WTC11 (cell line): ENCODE results near the gene METTL6. TPM values are rescaled to one million over a fixed set of nuclear protein-coding genes. Genes with fewer than 3 reads are reported as not detected.

Experiments
- ATAC-seq: fragments of 200-7000 bp; cut with Tn5 transposase; 2 replicates; pipeline ENCODE4 v1.10.0; 2021; ENCODE audit warnings: mild to moderate bottlenecking, moderate library complexity
- CTCF ChIA-PET: fragments of 300-600 bp; sonication (Branson Sonifier 250); formaldehyde crosslinking; loops from one replicate; lab custom pipeline; 2021; ENCODE audit warnings: antibody characterized with exemption; lab: Charles Lee
- POLR2A ChIA-PET: fragments of 350-600 bp; sonication (Branson Sonifier 250); formaldehyde crosslinking; loops from one replicate; lab custom pipeline; 2021; ENCODE audit warnings: antibody characterized with exemption; lab: Charles Lee
- DNase-seq: peaks from one replicate; pipeline ENCODE4 v3.0.0; 2021; ENCODE audit warnings: low spot score
- H3K27ac Mint-ChIP-seq: 2 replicates; pipeline ENCODE4 v1.8.0; 2021; ENCODE audit warnings: mixed read lengths
- H3K27me3 Mint-ChIP-seq: 2 replicates; pipeline ENCODE4 v1.8.0; 2021; ENCODE audit warnings: low read depth, mild to moderate bottlenecking, moderate library complexity, mixed read lengths
- H3K36me3 Mint-ChIP-seq: 2 replicates; pipeline ENCODE4 v1.8.0; 2021; ENCODE audit warnings: mixed read lengths
- H3K4me1 Mint-ChIP-seq: 2 replicates; pipeline ENCODE4 v1.8.0; 2022; ENCODE audit warnings: mixed read lengths
- H3K4me3 Mint-ChIP-seq: 2 replicates; pipeline ENCODE4 v1.8.0; 2021; ENCODE audit warnings: mild to moderate bottlenecking, moderate library complexity, mixed read lengths
- H3K9me3 Mint-ChIP-seq: 2 replicates; pipeline ENCODE4 v1.8.0; 2021; ENCODE audit warnings: mixed read lengths
- AFF4 ChIP-seq: sonication (generic); formaldehyde crosslinking; IDR thresholded peaks from 2 replicates; pipeline ENCODE4 v1.8.1; 2023; ENCODE audit warnings: mild to moderate bottlenecking, missing genetic modification reagents, borderline replicate concordance
- ATF1 ChIP-seq: sonication (generic); formaldehyde crosslinking; IDR thresholded peaks from 2 replicates; pipeline ENCODE4 v1.8.1; 2023; ENCODE audit warnings: mild to moderate bottlenecking, moderate library complexity, missing genetic modification reagents
- E2F4 ChIP-seq: sonication (generic); formaldehyde crosslinking; IDR thresholded peaks from 2 replicates; pipeline ENCODE4 v1.8.1; 2022; ENCODE audit warnings: low read depth, mild to moderate bottlenecking, moderate library complexity, missing genetic modification reagents, borderline replicate concordance
- FOXP1 ChIP-seq: sonication (generic); formaldehyde crosslinking; IDR thresholded peaks from 2 replicates; pipeline ENCODE4 v1.8.0; 2022; ENCODE audit warnings: missing genetic modification reagents, mild to moderate bottlenecking, moderate library complexity, borderline replicate concordance
- FOXP4 ChIP-seq: sonication (generic); formaldehyde crosslinking; IDR thresholded peaks from 2 replicates; pipeline ENCODE4 v1.8.0; 2022; ENCODE audit warnings: mild to moderate bottlenecking, missing genetic modification reagents
- GABPB1 ChIP-seq: sonication (generic); formaldehyde crosslinking; IDR thresholded peaks from 2 replicates; pipeline ENCODE4 v1.8.1; 2023; ENCODE audit warnings: mild to moderate bottlenecking, missing genetic modification reagents
- GTF2I ChIP-seq: fragments of 250-450 bp; sonication (Bioruptor Pico); conservative IDR thresholded peaks from 2 replicates; pipeline ENCODE4 v1.4.0; 2021; ENCODE audit warnings: mild to moderate bottlenecking
- JAZF1 ChIP-seq: fragments of 250-450 bp; sonication (Bioruptor Pico); IDR thresholded peaks from 2 replicates; pipeline ENCODE4 v1.9.0; 2021; ENCODE audit warnings: moderate library complexity, mild to moderate bottlenecking, inconsistent platforms
- KAT7 ChIP-seq: sonication (generic); formaldehyde crosslinking; IDR thresholded peaks from 2 replicates; pipeline ENCODE4 v1.8.1; 2023; ENCODE audit warnings: missing genetic modification reagents, mild to moderate bottlenecking, borderline replicate concordance
- MXD4 ChIP-seq: fragments of 250-450 bp; sonication (Bioruptor Pico); IDR thresholded peaks from 2 replicates; pipeline ENCODE4 v1.8.0; 2021; ENCODE audit warnings: mild to moderate bottlenecking, moderate library complexity, borderline replicate concordance
- OVOL2 ChIP-seq: fragments of 250-450 bp; sonication (Bioruptor Pico); IDR thresholded peaks from 2 replicates; pipeline ENCODE4 v1.9.0; 2021; ENCODE audit warnings: mild to moderate bottlenecking, borderline replicate concordance
- RELA ChIP-seq: sonication (generic); formaldehyde crosslinking; IDR thresholded peaks from 2 replicates; pipeline ENCODE4 v1.8.1; 2022; ENCODE audit warnings: missing genetic modification reagents, mild to moderate bottlenecking, borderline replicate concordance
- SMAD3 ChIP-seq: sonication (generic); formaldehyde crosslinking; IDR thresholded peaks from 2 replicates; pipeline ENCODE4 v1.8.0; 2022; ENCODE audit warnings: missing genetic modification reagents, mild to moderate bottlenecking, borderline replicate concordance
- STAT6 ChIP-seq: sonication (generic); formaldehyde crosslinking; conservative IDR thresholded peaks from 2 replicates; pipeline ENCODE4 v1.8.1; 2023; ENCODE audit warnings: mild to moderate bottlenecking, low read depth, missing genetic modification reagents, moderate library complexity
- TP53 ChIP-seq: sonication (generic); formaldehyde crosslinking; IDR thresholded peaks from 2 replicates; pipeline ENCODE4 v1.8.1; 2023; ENCODE audit warnings: mild to moderate bottlenecking, missing genetic modification reagents
- ZBTB21 ChIP-seq: sonication (generic); formaldehyde crosslinking; IDR thresholded peaks from 2 replicates; pipeline ENCODE4 v1.8.1; 2023; ENCODE audit warnings: mild to moderate bottlenecking, missing genetic modification reagents, borderline replicate concordance
- ZNF138 ChIP-seq: sonication (generic); formaldehyde crosslinking; conservative IDR thresholded peaks from 2 replicates; pipeline ENCODE4 v1.8.1; 2022; ENCODE audit warnings: mild to moderate bottlenecking, moderate library complexity, missing genetic modification reagents
- ZNF317 ChIP-seq: sonication (generic); formaldehyde crosslinking; IDR thresholded peaks from 2 replicates; pipeline ENCODE4 v1.8.1; 2023; ENCODE audit warnings: low read depth, mild to moderate bottlenecking, moderate library complexity, missing genetic modification reagents, borderline replicate concordance
- ZNF416 ChIP-seq: fragments of 250-450 bp; sonication (Bioruptor Pico); IDR thresholded peaks from 2 replicates; pipeline ENCODE4 v1.9.0; 2021; ENCODE audit warnings: mild to moderate bottlenecking, inconsistent platforms
- ZNF532 ChIP-seq: fragments of 250-450 bp; sonication (Bioruptor Pico); IDR thresholded peaks from 2 replicates; pipeline ENCODE4 v1.9.0; 2021; ENCODE audit warnings: mild to moderate bottlenecking, borderline replicate concordance
- total RNA-seq: library from RNA; stranded (reverse); gene quantifications from 3 replicates; pipeline ENCODE4 v1.2.3, GENCODE V29; 2021
- TF ChIP-seq, protein P1 (sequence below): sonication (generic); formaldehyde crosslinking; IDR thresholded peaks from 2 replicates; pipeline ENCODE4 v1.8.1; 2022; ENCODE audit warnings: mild to moderate bottlenecking, moderate library complexity, missing genetic modification reagents

Gene METTL6
- total RNA-seq, 1 experiment from 2014 or later, result 13.7 TPM

DNA sequence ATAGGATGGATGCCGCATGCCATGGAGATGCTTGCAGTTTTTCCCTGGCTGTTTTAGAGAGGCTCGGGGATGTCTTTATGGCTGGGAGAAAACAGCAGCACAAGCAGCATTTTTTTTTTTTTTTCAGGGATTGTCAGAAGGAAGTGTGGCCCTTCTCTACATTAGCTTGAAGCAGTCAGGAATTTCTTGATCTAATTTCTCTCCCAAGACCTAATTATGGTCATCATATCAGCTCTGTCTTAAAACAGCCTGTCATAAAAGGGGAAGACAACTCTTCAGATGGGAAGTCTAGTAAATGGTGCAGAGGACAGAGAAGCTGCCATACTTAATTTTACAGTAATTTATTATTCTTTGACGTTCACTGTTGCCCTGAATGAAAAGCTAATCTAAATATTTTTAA, 44.5 kb upstream of the METTL6 start:
- Mint-ChIP-seq H3K36me3 (no peaks in the 10 kb centered on the region), H3K9me3 (no peaks in the 10 kb centered on the region)
- TF ChIP-seq JAZF1 (CRISPR knock-in tag), result no peak
- TF ChIP-seq ZNF416, result no peak
- TF ChIP-seq TP53 (CRISPR knock-in tag), result no peak
- TF ChIP-seq GABPB1 (CRISPR knock-in tag), result no peak
- TF ChIP-seq GTF2I (CRISPR knock-in tag), result no peak
- no peak for TF ChIP-seq STAT6 (CRISPR knock-in tag)
- TF ChIP-seq E2F4 (CRISPR knock-in tag), result no peak
- no peak for TF ChIP-seq ZNF317
- TF ChIP-seq, protein P1, sequence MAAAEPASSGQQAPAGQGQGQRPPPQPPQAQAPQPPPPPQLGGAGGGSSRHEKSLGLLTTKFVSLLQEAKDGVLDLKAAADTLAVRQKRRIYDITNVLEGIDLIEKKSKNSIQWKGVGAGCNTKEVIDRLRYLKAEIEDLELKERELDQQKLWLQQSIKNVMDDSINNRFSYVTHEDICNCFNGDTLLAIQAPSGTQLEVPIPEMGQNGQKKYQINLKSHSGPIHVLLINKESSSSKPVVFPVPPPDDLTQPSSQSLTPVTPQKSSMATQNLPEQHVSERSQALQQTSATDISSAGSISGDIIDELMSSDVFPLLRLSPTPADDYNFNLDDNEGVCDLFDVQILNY (CRISPR knock-in tag), result no peak
- TF ChIP-seq OVOL2 (CRISPR knock-in tag), result no peak
- no peak for TF ChIP-seq MXD4 (CRISPR knock-in tag)
- TF ChIP-seq FOXP1 (CRISPR knock-in tag), result no peak
- TF ChIP-seq ZBTB21 (CRISPR knock-in tag), result no peak
- no peak for TF ChIP-seq FOXP4 (CRISPR knock-in tag)
- TF ChIP-seq, all 79 proteins: peak for 0
- ATAC-seq (no peak), DNase-seq (no peak)
- H3K27ac Mint-ChIP-seq, result no peak overlapping the region
- peaks cover 5% of the 10 kb centered on the region for H3K4me1 Mint-ChIP-seq
- ChIA-PET POLR2A (no interaction called here), CTCF (interaction anchor here (0.9 to 1.7 kb wide), 3 partner anchors 17 to 204 kb away, joined by 4 to 5 read pairs (median 4); no protein-coding TSS in a partner anchor)
- no peaks in the 10 kb centered on the region; the same call in 1 of the 2 replicates for H3K27me3 Mint-ChIP-seq
- no peak overlapping the region for H3K4me3 Mint-ChIP-seq

- H3K36me3 Mint-ChIP-seq, result no peaks in the 10 kb centered on the region
- H3K4me3 Mint-ChIP-seq, result no peak overlapping the region
- no peaks in the 10 kb centered on the region for H3K9me3 Mint-ChIP-seq
- DNase-seq (no peak), ATAC-seq (no peak)
- peaks cover 5% of the 10 kb centered on the region for H3K4me1 Mint-ChIP-seq
- ChIA-PET CTCF (interaction anchor here (1.6 kb wide), 1 partner anchor 203 kb away, joined by 4 read pairs; no protein-coding TSS in a partner anchor), POLR2A (no interaction called here)
- H3K27ac Mint-ChIP-seq, result no peak overlapping the region
- no peaks in the 10 kb centered on the region; the same call in 1 of the 2 replicates for H3K27me3 Mint-ChIP-seq
- no peak for TF ChIP-seq ZNF138 (CRISPR knock-in tag)
- TF ChIP-seq RELA (CRISPR knock-in tag), result no peak
- no peak for TF ChIP-seq KAT7
- TF ChIP-seq ATF1, result no peak
- TF ChIP-seq SMAD3 (CRISPR knock-in tag), result no peak
- no peak for TF ChIP-seq ZNF532 (CRISPR knock-in tag)
- TF ChIP-seq ZNF416, result no peak
- TF ChIP-seq AFF4 (CRISPR knock-in tag), result no peak
Measured at GRCh38 chr3:15470849-15471248, 43.5 kb upstream of the METTL6 start.
